ENCODE measurements around the gene DLGAP4.

Gene DLGAP4

DNA sequence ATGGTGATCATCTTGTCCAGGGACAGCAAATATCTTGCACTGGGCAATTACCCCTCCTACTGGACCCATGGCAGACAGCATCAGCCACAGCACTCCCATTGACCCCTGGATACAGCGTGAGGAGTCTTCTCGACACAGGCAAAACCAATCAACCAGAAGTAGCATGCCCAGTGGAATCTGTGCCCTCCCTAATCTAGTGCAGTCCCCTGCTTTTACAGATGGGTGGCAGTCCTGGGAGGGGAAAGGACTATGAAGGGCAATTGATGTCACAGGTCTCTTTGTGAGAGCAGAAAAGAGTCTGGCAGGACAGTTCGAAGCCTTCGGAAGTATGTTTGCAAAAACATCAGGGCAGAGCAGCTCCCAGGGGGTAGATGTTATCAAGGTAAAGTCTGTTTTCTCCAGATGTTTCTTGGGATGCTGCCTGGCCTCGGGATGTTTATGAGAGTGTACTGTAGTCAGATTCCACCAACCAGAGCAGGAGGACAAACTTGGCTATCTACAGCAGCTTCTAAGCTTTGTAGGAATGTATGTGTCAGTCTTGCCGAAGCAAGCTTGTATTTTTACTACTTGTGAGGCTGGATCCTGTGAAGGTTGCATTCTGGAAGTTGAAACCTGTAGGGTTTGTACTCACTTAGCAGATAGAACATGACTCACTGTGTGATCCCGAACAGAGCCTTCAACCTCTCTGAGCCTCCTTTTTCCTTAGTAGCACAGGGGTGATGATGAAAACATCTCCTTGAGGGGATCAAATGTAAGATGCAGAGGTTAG, 172.2 kb downstream of the DLGAP4 start:
- H3K4me2 ChIP-seq: no peak overlapping the region
- H4K20me1 ChIP-seq (ENCODE audit: insufficient read depth): no peaks in the 10 kb centered on the region
- H3K27me3 ChIP-seq (ENCODE audit: insufficient read depth, low read depth): no peaks in the 10 kb centered on the region
- H2AFZ ChIP-seq (ENCODE audit: low read depth): no peak overlapping the region
- H3K4me1 ChIP-seq (ENCODE audit: low read depth, poor library complexity, severe bottlenecking): peaks cover 18% of the 10 kb centered on the region
- no peak overlapping the region for H3K9ac ChIP-seq
- H3K4me3 ChIP-seq (IDR thresholded peaks at IDR 0.05; ENCODE audit: insufficient read depth, low read depth, low read length): no peak overlapping the region
- no peaks in the 10 kb centered on the region for H3K36me3 ChIP-seq (ENCODE audit: insufficient read depth)
- no peaks in the 10 kb centered on the region; the same call in 1 of the 2 replicates for H3K79me2 ChIP-seq (ENCODE audit: insufficient read depth, low read depth)
- no peak overlapping the region for H3K27ac ChIP-seq
- TF ChIP-seq CTCF (conservative IDR thresholded peaks at IDR 0.05; ENCODE audit: low read depth, low read length): no peak

DNA sequence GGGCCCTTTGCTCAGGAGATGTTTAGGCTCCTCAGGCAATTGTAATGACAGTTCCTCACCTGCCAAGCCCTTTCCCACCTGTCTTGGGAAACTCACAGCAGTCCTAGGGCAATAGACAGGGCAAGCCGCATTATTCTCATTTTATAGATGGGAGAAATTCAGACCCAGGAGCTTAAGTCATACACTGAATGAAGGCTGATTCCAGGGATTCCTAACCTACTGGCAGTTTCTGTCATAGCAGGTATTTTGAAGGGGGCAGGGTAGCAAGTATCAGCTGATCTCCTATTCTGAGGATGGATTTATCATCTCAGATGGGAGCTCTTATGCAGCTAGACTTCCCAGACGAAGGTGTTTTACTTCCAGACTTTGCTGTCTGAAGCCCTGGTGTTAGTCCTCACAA, 173.8 kb downstream of the DLGAP4 start:
- no peak overlapping the region for H3K9ac ChIP-seq
- peaks cover 4% of the 10 kb centered on the region; the same call in 1 of the 2 replicates for H4K20me1 ChIP-seq (ENCODE audit: insufficient read depth)
- no peaks in the 10 kb centered on the region for H3K27me3 ChIP-seq (ENCODE audit: insufficient read depth, low read depth)
- H3K4me1 ChIP-seq (ENCODE audit: low read depth, poor library complexity, severe bottlenecking): peaks cover 21% of the 10 kb centered on the region
- H3K4me3 ChIP-seq (IDR thresholded peaks at IDR 0.05; ENCODE audit: insufficient read depth, low read depth, low read length): no peak overlapping the region
- H2AFZ ChIP-seq (ENCODE audit: low read depth): no peak overlapping the region
- H3K36me3 ChIP-seq (ENCODE audit: insufficient read depth): no peaks in the 10 kb centered on the region
- H3K27ac ChIP-seq: no peak overlapping the region
- no peak overlapping the region for H3K4me2 ChIP-seq
- H3K79me2 ChIP-seq (ENCODE audit: insufficient read depth, low read depth): peaks cover 8% of the 10 kb centered on the region; the same call in 1 of the 2 replicates
- no peak for TF ChIP-seq CTCF (conservative IDR thresholded peaks at IDR 0.05; ENCODE audit: low read depth, low read length)

GRCh38 chr20:36480456-36481048, 174.4 kb downstream of the DLGAP4 start:
- Histone ChIP-seq H3K4me3 (IDR thresholded peaks at IDR 0.05; ENCODE audit: insufficient read depth, low read depth, low read length) (no peak overlapping the region), H4K20me1 (ENCODE audit: insufficient read depth) (peaks cover 4% of the 10 kb centered on the region; the same call in 1 of the 2 replicates), H2AFZ (ENCODE audit: low read depth) (no peak overlapping the region), H3K27ac (no peak overlapping the region), H3K79me2 (ENCODE audit: insufficient read depth, low read depth) (peaks cover 8% of the 10 kb centered on the region; the same call in 1 of the 2 replicates), H3K27me3 (ENCODE audit: insufficient read depth, low read depth) (no peaks in the 10 kb centered on the region), H3K4me1 (ENCODE audit: low read depth, poor library complexity, severe bottlenecking) (peaks cover 21% of the 10 kb centered on the region), H3K4me2 (no peak overlapping the region), H3K9ac (no peak overlapping the region), H3K36me3 (ENCODE audit: insufficient read depth) (no peaks in the 10 kb centered on the region)
- no peak for TF ChIP-seq CTCF (conservative IDR thresholded peaks at IDR 0.05; ENCODE audit: low read depth, low read length)

DNA sequence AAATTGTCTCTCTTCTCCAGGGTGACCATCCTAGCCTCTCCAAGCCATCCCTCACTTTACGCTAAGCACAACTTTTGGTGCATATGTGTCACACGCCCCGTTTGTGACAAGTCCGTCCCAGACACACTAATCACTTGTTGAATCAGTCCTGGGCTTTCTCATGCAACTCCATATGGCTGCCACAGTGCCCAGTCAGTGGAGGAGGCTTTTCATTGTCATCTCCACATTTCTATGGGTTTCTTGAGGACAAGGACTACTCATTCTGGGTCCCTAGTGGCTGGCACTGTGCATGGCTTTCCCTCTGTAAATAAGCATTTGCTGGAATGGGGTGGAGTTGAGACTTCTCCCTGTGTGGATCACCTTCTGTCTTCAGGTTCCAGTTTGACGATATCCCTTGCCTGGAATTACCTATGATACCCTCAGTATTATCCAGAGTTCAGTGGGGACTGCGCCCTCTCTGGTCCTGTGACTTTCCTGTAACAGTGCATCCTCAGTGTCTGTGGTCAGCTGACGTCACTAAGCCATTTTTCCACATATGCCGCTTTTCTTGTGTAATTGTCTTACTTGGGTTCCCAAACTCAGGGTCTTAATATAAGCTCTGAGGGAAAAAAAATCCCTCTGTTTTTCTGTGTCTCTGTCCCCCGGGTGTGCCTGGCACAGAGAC, 175.4 kb downstream of the DLGAP4 start:
- Histone ChIP-seq H3K36me3 (ENCODE audit: insufficient read depth) (no peaks in the 10 kb centered on the region), H3K9ac (no peak overlapping the region)

More for the DNA sequence above, 175.4 kb downstream of the DLGAP4 start:
- Histone ChIP-seq H4K20me1 (ENCODE audit: insufficient read depth) (peaks cover 4% of the 10 kb centered on the region; the same call in 1 of the 2 replicates), H3K4me3 (IDR thresholded peaks at IDR 0.05; ENCODE audit: insufficient read depth, low read depth, low read length) (no peak overlapping the region), H2AFZ (ENCODE audit: low read depth) (no peak overlapping the region), H3K4me1 (ENCODE audit: low read depth, poor library complexity, severe bottlenecking) (peaks cover 21% of the 10 kb centered on the region), H3K27me3 (ENCODE audit: insufficient read depth, low read depth) (no peaks in the 10 kb centered on the region), H3K4me2 (no peak overlapping the region), H3K79me2 (ENCODE audit: insufficient read depth, low read depth) (peaks cover 8% of the 10 kb centered on the region; the same call in 1 of the 2 replicates), H3K27ac (no peak overlapping the region)
- TF ChIP-seq CTCF (conservative IDR thresholded peaks at IDR 0.05; ENCODE audit: low read depth, low read length): no peak
